Endothelial cell (in vitro differentiated cells): ENCODE measurements around the gene NMT2. TPM values are rescaled to one million over a fixed set of nuclear protein-coding genes. Genes with fewer than 3 reads are reported as not detected.

Experiments used
- DNase-seq: peaks from one replicate; pipeline ENCODE4 v3.0.0; 2021; ENCODE audit warnings: low spot score
- H3K27ac Mint-ChIP-seq: one replicate; pipeline ENCODE4 v1.8.0; 2021; ENCODE audit warnings: mixed read lengths, inconsistent platforms; ENCODE audit not compliant: unreplicated experiment
- H3K27me3 Mint-ChIP-seq: one replicate; pipeline ENCODE4 v1.8.0; 2021; ENCODE audit warnings: mild to moderate bottlenecking, moderate library complexity, mixed read lengths, inconsistent platforms; ENCODE audit not compliant: unreplicated experiment
- H3K36me3 Mint-ChIP-seq: one replicate; pipeline ENCODE4 v1.8.0; 2021; ENCODE audit warnings: mild to moderate bottlenecking, low read depth, mixed read lengths, inconsistent platforms; ENCODE audit not compliant: unreplicated experiment
- H3K4me1 Mint-ChIP-seq: one replicate; pipeline ENCODE4 v1.8.0; 2021; ENCODE audit warnings: mild to moderate bottlenecking, mixed read lengths, inconsistent platforms; ENCODE audit not compliant: unreplicated experiment
- H3K4me3 Mint-ChIP-seq: one replicate; pipeline ENCODE4 v1.8.0; 2021; ENCODE audit warnings: mild to moderate bottlenecking, mixed read lengths, inconsistent platforms; ENCODE audit not compliant: unreplicated experiment
- H3K9me3 Mint-ChIP-seq: one replicate; pipeline ENCODE4 v1.8.0; 2021; ENCODE audit warnings: mixed read lengths, inconsistent platforms; ENCODE audit not compliant: unreplicated experiment
- total RNA-seq: library from RNA; stranded (reverse); fragmentation: NEBNext Ultra II Directional; extraction: Animal tissue kit (Norgen Biotek cat#: 25700); gene quantifications from one replicate; pipeline ENCODE4 v1.2.1, GENCODE V29; 2021; ENCODE audit not compliant: unreplicated experiment
- TF ChIP-seq, protein P1 (sequence below): fragments of 200-600 bp; sonication (generic); IDR thresholded peaks from one replicate; pipeline ENCODE4 v1.5.0; 2021; ENCODE audit warnings: antibody characterized with exemption; ENCODE audit not compliant: unreplicated experiment

The NMT2 gene
- total RNA-seq, 1 donor from 2014 or later: 7.4 TPM

DNA sequence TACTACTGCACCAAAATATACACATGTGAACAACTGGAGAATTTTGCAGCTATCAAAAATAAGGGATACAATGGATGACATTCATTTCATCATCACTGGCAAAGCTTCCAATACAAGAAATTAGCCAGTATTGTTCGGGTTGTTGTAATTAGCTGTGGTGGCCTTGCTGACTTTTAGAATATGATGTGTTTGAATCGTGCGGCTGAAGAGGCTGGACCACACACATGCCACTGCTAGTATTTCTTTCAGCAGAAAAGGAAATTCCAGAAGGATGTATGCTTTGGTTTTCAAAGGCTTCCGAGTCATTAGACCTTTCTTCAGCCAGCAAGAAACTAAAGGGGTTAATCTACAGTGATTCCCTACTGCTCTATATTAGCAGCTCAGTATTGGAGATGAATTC, 54.7 kb downstream of the NMT2 start:
- TF ChIP-seq, protein P1, sequence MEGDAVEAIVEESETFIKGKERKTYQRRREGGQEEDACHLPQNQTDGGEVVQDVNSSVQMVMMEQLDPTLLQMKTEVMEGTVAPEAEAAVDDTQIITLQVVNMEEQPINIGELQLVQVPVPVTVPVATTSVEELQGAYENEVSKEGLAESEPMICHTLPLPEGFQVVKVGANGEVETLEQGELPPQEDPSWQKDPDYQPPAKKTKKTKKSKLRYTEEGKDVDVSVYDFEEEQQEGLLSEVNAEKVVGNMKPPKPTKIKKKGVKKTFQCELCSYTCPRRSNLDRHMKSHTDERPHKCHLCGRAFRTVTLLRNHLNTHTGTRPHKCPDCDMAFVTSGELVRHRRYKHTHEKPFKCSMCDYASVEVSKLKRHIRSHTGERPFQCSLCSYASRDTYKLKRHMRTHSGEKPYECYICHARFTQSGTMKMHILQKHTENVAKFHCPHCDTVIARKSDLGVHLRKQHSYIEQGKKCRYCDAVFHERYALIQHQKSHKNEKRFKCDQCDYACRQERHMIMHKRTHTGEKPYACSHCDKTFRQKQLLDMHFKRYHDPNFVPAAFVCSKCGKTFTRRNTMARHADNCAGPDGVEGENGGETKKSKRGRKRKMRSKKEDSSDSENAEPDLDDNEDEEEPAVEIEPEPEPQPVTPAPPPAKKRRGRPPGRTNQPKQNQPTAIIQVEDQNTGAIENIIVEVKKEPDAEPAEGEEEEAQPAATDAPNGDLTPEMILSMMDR: no peak

DNA sequence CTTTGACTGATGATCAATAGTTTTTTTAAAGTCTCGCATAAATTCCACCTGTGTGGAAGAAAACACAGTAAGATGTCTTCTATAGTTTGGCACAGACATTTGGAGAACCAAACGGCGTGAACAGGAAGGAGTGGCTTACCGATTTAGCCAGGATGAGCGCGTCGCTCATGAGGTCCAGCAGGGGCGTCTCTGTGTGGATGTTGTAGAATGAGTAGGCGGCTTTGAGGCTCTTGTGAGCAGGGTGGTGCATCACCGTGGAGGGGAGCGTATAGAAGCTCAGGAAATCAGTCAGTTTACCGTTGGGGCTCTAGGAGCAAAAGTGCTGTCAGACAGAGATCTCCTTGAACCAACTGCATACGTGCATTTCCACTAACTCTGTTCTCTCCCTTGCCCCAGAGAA, 55.8 kb downstream of the NMT2 start:
- TF ChIP-seq, protein P1: no peak
- no peaks in the 10 kb centered on the region for H3K27me3 Mint-ChIP-seq
- no peak for DNase-seq
- H3K4me3 Mint-ChIP-seq: no peak overlapping the region
- H3K4me1 Mint-ChIP-seq: no peaks in the 10 kb centered on the region
- H3K9me3 Mint-ChIP-seq: no peaks in the 10 kb centered on the region
- no peak overlapping the region for H3K27ac Mint-ChIP-seq
- H3K36me3 Mint-ChIP-seq: no peaks in the 10 kb centered on the region

More for the DNA sequence above, 54.7 kb downstream of the NMT2 start:
- Mint-ChIP-seq H3K9me3 (no peaks in the 10 kb centered on the region), H3K36me3 (no peaks in the 10 kb centered on the region), H3K4me1 (no peaks in the 10 kb centered on the region), H3K4me3 (no peak overlapping the region), H3K27me3 (no peaks in the 10 kb centered on the region), H3K27ac (no peak overlapping the region)
- no peak for DNase-seq

DNA sequence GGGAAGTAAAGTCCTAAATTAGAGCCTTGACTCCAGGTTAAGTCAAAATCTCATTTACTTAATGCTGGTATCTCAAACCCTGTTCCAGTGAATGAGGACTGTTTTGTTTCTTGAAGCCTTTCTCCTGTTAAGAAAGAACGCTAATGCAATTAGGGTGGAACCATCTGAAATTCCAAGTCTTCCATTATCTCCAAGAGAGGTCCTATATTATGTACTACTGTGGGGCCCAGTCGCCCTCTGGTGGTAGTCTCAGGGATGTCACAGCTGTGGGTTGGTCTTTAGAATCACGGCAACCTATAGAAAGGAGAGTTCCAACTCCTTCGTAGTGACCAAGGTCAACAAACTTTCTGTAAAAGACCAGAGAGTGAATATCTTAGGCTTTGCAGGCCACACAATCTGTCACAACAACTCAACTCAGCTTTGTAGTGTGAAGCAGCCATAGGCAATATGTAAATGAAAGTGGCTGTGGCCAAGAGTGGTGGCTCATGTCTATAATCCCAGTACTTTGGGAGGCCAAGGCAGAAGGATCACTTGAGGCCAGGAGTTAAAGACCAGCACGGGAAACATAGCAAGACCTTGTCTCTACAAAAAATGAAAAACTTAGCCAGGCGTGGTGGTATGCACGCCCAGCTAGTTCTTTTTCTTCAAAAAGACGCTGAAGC, 62.0 kb downstream of the NMT2 start:
- Mint-ChIP-seq H3K9me3 (no peaks in the 10 kb centered on the region), H3K27me3 (no peaks in the 10 kb centered on the region), H3K4me1 (no peaks in the 10 kb centered on the region), H3K36me3 (peaks cover 8% of the 10 kb centered on the region), H3K4me3 (no peak overlapping the region), H3K27ac (no peak overlapping the region)
- DNase-seq: peak; percentile 78
- TF ChIP-seq, protein P1: peak; percentile 84

DNA sequence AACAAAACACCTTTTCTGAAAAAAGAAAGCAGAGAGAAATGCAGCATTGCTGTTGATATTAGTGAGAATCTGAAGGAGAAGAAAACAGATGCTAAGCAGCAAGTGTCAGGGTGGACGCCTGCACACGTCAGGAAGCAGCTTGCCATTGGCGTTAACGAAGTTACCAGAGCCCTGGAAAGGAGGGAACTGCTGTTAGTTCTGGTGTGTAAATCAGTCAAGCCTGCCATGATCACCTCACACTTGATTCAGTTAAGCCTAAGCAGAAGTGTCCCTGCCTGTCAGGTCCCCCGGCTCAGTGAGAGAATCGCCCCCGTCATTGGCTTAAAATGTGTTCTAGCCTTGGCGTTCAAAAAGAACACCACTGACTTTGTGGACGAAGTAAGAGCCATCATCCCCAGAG, 65.0 kb downstream of the NMT2 start:
- peaks cover 16% of the 10 kb centered on the region for H3K36me3 Mint-ChIP-seq
- TF ChIP-seq, protein P1: no peak
- peak overlapping the region; percentile 10 for H3K4me3 Mint-ChIP-seq
- DNase-seq: no peak
- no peaks in the 10 kb centered on the region for H3K4me1 Mint-ChIP-seq
- peak overlapping the region; percentile 55 for H3K27ac Mint-ChIP-seq
- no peaks in the 10 kb centered on the region for H3K9me3 Mint-ChIP-seq
- peaks cover 2% of the 10 kb centered on the region for H3K27me3 Mint-ChIP-seq

DNA sequence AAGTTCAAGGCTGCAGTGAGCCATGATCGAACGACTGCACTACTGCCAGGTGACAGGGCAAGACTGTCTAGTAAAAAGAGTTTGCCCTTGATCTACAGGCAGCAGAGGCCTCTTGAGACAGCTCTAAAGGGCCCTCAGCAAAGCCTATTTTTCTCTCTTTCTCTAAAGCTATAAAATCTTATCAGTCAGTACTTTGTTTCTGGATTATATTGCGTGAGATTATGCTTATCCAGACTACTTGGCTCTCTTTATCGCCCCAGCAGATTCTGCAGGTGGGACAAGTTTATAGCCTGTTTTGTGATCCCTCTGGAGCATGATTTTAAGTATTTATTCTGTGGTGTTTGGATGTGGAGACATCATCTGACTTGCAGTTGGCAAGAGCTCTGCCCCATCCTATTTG, 68.6 kb downstream of the NMT2 start:
- H3K36me3 Mint-ChIP-seq: peaks cover 21% of the 10 kb centered on the region
- H3K27me3 Mint-ChIP-seq: peaks cover 9% of the 10 kb centered on the region
- no peak for DNase-seq
- TF ChIP-seq, protein P1: no peak
- no peak overlapping the region for H3K4me3 Mint-ChIP-seq
- H3K27ac Mint-ChIP-seq: no peak overlapping the region
- H3K9me3 Mint-ChIP-seq: no peaks in the 10 kb centered on the region
- peaks cover 5% of the 10 kb centered on the region for H3K4me1 Mint-ChIP-seq
